A673 (cell line): Measurements from ENCODE around the gene PLCB4. TPM values are rescaled to one million over a fixed set of nuclear protein-coding genes. Genes with fewer than 3 reads are reported as not detected.

Experiments
- BruUV-seq: library from RNA; stranded (reverse); fragments of 400-500 nt; replicated peaks from 2 replicates; lab custom pipeline; 2021; lab: Mats Ljungman, UMichigan
- CTCF ChIA-PET: fragments of 300-600 bp; sonication (Branson Sonifier 250); formaldehyde crosslinking; loops from one replicate; lab custom pipeline; 2022; ENCODE audit warnings: antibody characterized with exemption; lab: Charles Lee
- POLR2A ChIA-PET: fragments of 300-600 bp; sonication (Branson Sonifier 250); formaldehyde crosslinking; loops from one replicate; lab custom pipeline; 2022; ENCODE audit warnings: antibody characterized with exemption; ENCODE audit not compliant: low non-redundant PET; lab: Charles Lee
- DNase-seq: peaks from one replicate; pipeline ENCODE4 v3.0.0-alpha.2; 2015; ENCODE audit warnings: low spot score
- H3K27ac ChIP-seq: fragments of 200-600 bp; sonication (generic); 2 replicates; pipeline ENCODE4 v1.5.1; 2016; ENCODE audit warnings: mixed run types, low read depth, mild to moderate bottlenecking, mixed read lengths, antibody characterized with exemption, low read length; ENCODE audit not compliant: poor library complexity, severe bottlenecking
- H3K27me3 ChIP-seq: fragments of 200-600 bp; sonication (generic); replicated peaks from 2 replicates; pipeline ENCODE4 v1.6.1; 2017; ENCODE audit warnings: mixed run types, low read depth, mild to moderate bottlenecking, mixed read lengths, antibody characterized with exemption, low read length; ENCODE audit not compliant: insufficient read depth, poor library complexity
- H3K36me3 ChIP-seq: fragments of 200-600 bp; sonication (generic); 2 replicates; pipeline ENCODE4 v1.6.1; 2016; ENCODE audit warnings: mixed run types, mild to moderate bottlenecking, mixed read lengths, antibody characterized with exemption, low read length; ENCODE audit not compliant: insufficient read depth, poor library complexity, severe bottlenecking
- H3K4me1 ChIP-seq: fragments of 200-600 bp; sonication (generic); 2 replicates; pipeline ENCODE4 v1.6.1; 2017; ENCODE audit warnings: mixed run types, mild to moderate bottlenecking, mixed read lengths, antibody characterized with exemption, low read length; ENCODE audit not compliant: insufficient read depth, poor library complexity, severe bottlenecking
- H3K4me3 ChIP-seq: fragments of 200-600 bp; sonication (generic); 2 replicates; pipeline ENCODE4 v1.5.1; 2016; ENCODE audit warnings: low read depth, mixed run types, mild to moderate bottlenecking, mixed read lengths, low read length; ENCODE audit not compliant: poor library complexity, severe bottlenecking
- H3K9me3 ChIP-seq: fragments of 200-600 bp; sonication (generic); 2 replicates; pipeline ENCODE4 v1.6.1; 2016; ENCODE audit warnings: mixed run types, low read depth, mild to moderate bottlenecking, mixed read lengths, antibody characterized with exemption, low read length; ENCODE audit not compliant: poor library complexity, severe bottlenecking
- CTCF ChIP-seq: fragments of 300-800, 200-600 bp; sonication (generic); conservative IDR thresholded peaks from 2 replicates; pipeline ENCODE4 v1.5.1; 2017; ENCODE audit warnings: low read depth, mild to moderate bottlenecking, antibody characterized with exemption, low read length, moderate library complexity, mixed read lengths
- EZH2 ChIP-seq: fragments of 200-600 bp; sonication (generic); IDR thresholded peaks from 2 replicates; pipeline ENCODE4 v1.6.1; 2017; ENCODE audit warnings: borderline replicate concordance, low read depth, mild to moderate bottlenecking, mixed read lengths, antibody characterized with exemption, low read length; ENCODE audit not compliant: poor library complexity, severe bottlenecking
- intact Hi-C: fragments of 100-400 bp; cut with micrococcal nuclease; formaldehyde crosslinking; loops from one replicate; pipeline ENCODE4 v1.10.0; 2022; ENCODE audit not compliant: unreplicated experiment
- total RNA-seq: library from RNA; stranded (reverse); gene quantifications from 2 replicates; pipeline ENCODE4 v1.2.3, GENCODE V29; 2021

PLCB4 gene
- total RNA-seq, 1 experiment from 2014 or later: 6.2 TPM

DNA sequence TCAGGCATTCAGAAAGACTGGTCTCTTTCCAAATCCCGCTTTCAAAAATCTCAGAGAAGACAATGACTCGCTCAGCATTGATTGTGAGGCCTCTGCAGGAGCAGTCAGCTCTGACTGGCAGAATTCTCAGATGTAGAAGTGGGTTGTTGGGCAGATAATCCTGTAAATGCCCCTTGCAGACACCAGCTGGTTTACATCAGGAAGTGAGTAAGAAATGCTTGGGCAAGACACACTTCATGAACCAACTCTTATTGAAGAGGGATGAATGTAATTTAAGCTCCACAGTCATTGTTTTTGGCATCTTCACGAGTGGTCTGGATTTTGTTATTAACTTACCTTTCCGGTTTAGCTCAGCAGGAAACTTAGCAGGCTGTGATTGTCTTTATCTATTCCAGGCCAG, 166.6 kb downstream of the PLCB4 start:
- no peak overlapping the region for H3K4me3 ChIP-seq
- TF ChIP-seq EZH2: no peak
- no peak for TF ChIP-seq CTCF
- no peak overlapping the region for H3K27ac ChIP-seq
- peaks cover 8% of the 10 kb centered on the region for H3K4me1 ChIP-seq
- ChIA-PET CTCF (interaction anchor here (0.6 kb wide), 2 partner anchors 20 to 127 kb away, joined by 3 read pairs; no protein-coding TSS in a partner anchor), POLR2A (no interaction called here)
- no peaks in the 10 kb centered on the region for H3K27me3 ChIP-seq
- no TSS peak for BruUV-seq
- no peaks in the 10 kb centered on the region for H3K9me3 ChIP-seq
- intact Hi-C loops: no loop called here
- H3K36me3 ChIP-seq: no peaks in the 10 kb centered on the region
- DNase-seq: peak; percentile 92

GRCh38 chr20:9236458-9236857, 167.6 kb downstream of the PLCB4 start:
- no peak overlapping the region for H3K27ac ChIP-seq
- H3K4me1 ChIP-seq: peaks cover 14% of the 10 kb centered on the region
- ChIA-PET POLR2A (no interaction called here), CTCF (no interaction called here)
- DNase-seq: no peak
- no peaks in the 10 kb centered on the region for H3K36me3 ChIP-seq
- intact Hi-C loops: no loop called here
- no peak overlapping the region for H3K4me3 ChIP-seq
- no TSS peak for BruUV-seq
- H3K9me3 ChIP-seq: no peaks in the 10 kb centered on the region
- H3K27me3 ChIP-seq: no peaks in the 10 kb centered on the region
- no peak for TF ChIP-seq CTCF
- no peak for TF ChIP-seq EZH2

- Histone ChIP-seq H3K4me3 (no peak overlapping the region), H3K9me3 (no peaks in the 10 kb centered on the region), H3K27ac (no peak overlapping the region), H3K27me3 (no peaks in the 10 kb centered on the region), H3K36me3 (no peaks in the 10 kb centered on the region), H3K4me1 (peaks cover 12% of the 10 kb centered on the region)
- DNase-seq: peak; percentile 64
- intact Hi-C loops: no loop called here
- no peak for TF ChIP-seq CTCF
- no peak for TF ChIP-seq EZH2
- ChIA-PET POLR2A (interaction anchor here (0.7 kb wide), 1 partner anchor 391 kb away, joined by 3 read pairs; no protein-coding TSS in a partner anchor), CTCF (interaction anchor here (0.6 kb wide), 1 partner anchor 165 kb away, joined by 5 read pairs; no protein-coding TSS in a partner anchor)
- no TSS peak for BruUV-seq
These were observed 172.4 kb downstream of the PLCB4 start for GRCh38 chr20:9241232-9241692.
